Neural progenitor cell (in vitro differentiated cells): ENCODE data around the gene HACE1. TPM values are rescaled to one million over a fixed set of nuclear protein-coding genes. Genes with fewer than 3 reads are reported as not detected.
"Not testable (repeated sequence)": the region's sequence is repeated elsewhere in the genome, so short reads cannot be mapped to it uniquely, and the experiment has no call there.

Experiments used
- DNase-seq: peaks from one replicate; pipeline ENCODE4 v3.0.0-alpha.2; 2016; ENCODE audit warnings: low spot score
- H2AFZ ChIP-seq: fragments of 200-600 bp; sonication (generic); replicated peaks from 2 replicates; pipeline ENCODE4 v1.6.1; 2016; ENCODE audit warnings: antibody characterized with exemption
- H3F3A ChIP-seq: fragments of 200-600 bp; sonication (generic); 2 replicates; pipeline ENCODE4 v1.6.1; 2016; ENCODE audit warnings: antibody characterized with exemption, low read depth
- H3K27ac ChIP-seq: fragments of 200-600 bp; sonication (generic); 2 replicates; pipeline ENCODE4 v1.5.1; 2016; ENCODE audit warnings: mild to moderate bottlenecking
- H3K27me3 ChIP-seq: fragments of 200-600 bp; sonication (generic); 2 replicates; pipeline ENCODE4 v1.6.1; 2016; ENCODE audit warnings: mild to moderate bottlenecking, moderate library complexity
- H3K36me3 ChIP-seq: fragments of 200-600 bp; sonication (generic); 2 replicates; pipeline ENCODE4 v1.5.1; 2016
- H3K4me1 ChIP-seq: fragments of 200-600 bp; sonication (generic); 2 replicates; pipeline ENCODE4 v1.6.1; 2016; ENCODE audit warnings: mixed run types
- H3K4me2 ChIP-seq: fragments of 200-600 bp; sonication (generic); 2 replicates; pipeline ENCODE4 v1.6.1; 2016
- H3K4me3 ChIP-seq: fragments of 200-600 bp; sonication (generic); 2 replicates; pipeline ENCODE4 v1.5.1; 2016
- H3K79me2 ChIP-seq: fragments of 200-600 bp; sonication (generic); 2 replicates; pipeline ENCODE4 v1.6.1; 2016; ENCODE audit warnings: low read depth
- H3K9ac ChIP-seq: fragments of 200-600 bp; sonication (generic); 2 replicates; pipeline ENCODE4 v1.6.1; 2016
- H3K9me3 ChIP-seq: fragments of 200-600 bp; sonication (generic); 2 replicates; pipeline ENCODE4 v1.5.1; 2016; ENCODE audit warnings: low read depth
- H4K20me1 ChIP-seq: fragments of 200-600 bp; sonication (generic); 2 replicates; pipeline ENCODE4 v1.6.1; 2016; ENCODE audit warnings: low read depth
- H3K27ac Mint-ChIP-seq: 3 replicates; pipeline ENCODE4 v1.8.0; 2021; ENCODE audit warnings: mixed read lengths
- H3K27me3 Mint-ChIP-seq: 2 replicates; pipeline ENCODE4 v1.8.0; 2022; ENCODE audit warnings: low read depth, mild to moderate bottlenecking, inconsistent platforms, moderate library complexity, mixed read lengths; ENCODE audit not compliant: insufficient read depth
- H3K36me3 Mint-ChIP-seq: 3 replicates; pipeline ENCODE4 v1.8.0; 2021; ENCODE audit warnings: mixed read lengths
- H3K4me1 Mint-ChIP-seq: 3 replicates; pipeline ENCODE4 v1.8.0; 2021; ENCODE audit warnings: mixed read lengths
- H3K4me3 Mint-ChIP-seq: 3 replicates; pipeline ENCODE4 v1.8.0; 2021; ENCODE audit warnings: mild to moderate bottlenecking, moderate library complexity, mixed read lengths
- H3K9me3 Mint-ChIP-seq: 3 replicates; pipeline ENCODE4 v1.8.0; 2020; ENCODE audit warnings: mixed read lengths
- EZH2 ChIP-seq: fragments of 200-600 bp; sonication (generic); IDR thresholded peaks from 2 replicates; pipeline ENCODE4 v1.6.1; 2017; ENCODE audit warnings: antibody characterized with exemption, mild to moderate bottlenecking, moderate library complexity
- EZH2phosphoT487 ChIP-seq: fragments of 200-600 bp; sonication (generic); IDR thresholded peaks from 2 replicates; pipeline ENCODE4 v1.6.1; 2017; ENCODE audit warnings: antibody characterized with exemption
- total RNA-seq: library from RNA; depleted of rRNA; stranded (reverse); fragments of >200 nt; gene quantifications from 2 replicates; pipeline ENCODE4 v1.2.3, GENCODE V29; 2015; ENCODE audit warnings: low replicate concordance
- TF ChIP-seq, protein P1 (sequence below): fragments of 200-600 bp; sonication (generic); IDR thresholded peaks from 2 replicates; pipeline ENCODE4 v1.5.1; 2017; ENCODE audit warnings: antibody characterized with exemption, mild to moderate bottlenecking

HACE1 gene
- total RNA-seq, 1 donor from 2014 or later: 53.3 TPM

DNA sequence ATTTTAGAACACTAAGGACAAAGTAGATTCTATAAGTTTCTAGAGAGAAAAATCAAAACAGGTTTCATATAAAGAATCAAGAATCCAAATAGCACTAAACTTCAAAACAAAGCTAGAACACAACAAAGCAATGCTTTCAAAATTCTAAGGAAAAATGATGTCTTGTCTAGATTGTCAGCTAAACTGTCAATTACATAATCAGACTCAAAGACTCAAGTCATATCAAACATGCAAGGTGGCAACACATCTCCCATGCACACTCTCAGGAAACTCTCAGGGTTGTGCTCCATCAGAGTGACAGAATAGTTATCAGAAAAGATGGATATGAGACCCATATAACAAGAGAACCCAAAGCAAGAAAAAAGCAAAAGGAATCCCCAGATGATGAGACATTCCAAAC lies 23.9 kb downstream of the HACE1 start:
- no peak overlapping the region for H3K9ac ChIP-seq
- no peak overlapping the region for H3K4me3 Mint-ChIP-seq
- peaks cover 47% of the 10 kb centered on the region for H3K36me3 Mint-ChIP-seq
- peaks cover 11% of the 10 kb centered on the region for H3K79me2 ChIP-seq
- H3K27ac ChIP-seq: no peak overlapping the region
- no peaks in the 10 kb centered on the region for H3K36me3 ChIP-seq
- no peak overlapping the region for H3K4me2 ChIP-seq
- H3K27ac Mint-ChIP-seq: no peak overlapping the region
- H3K4me3 ChIP-seq: no peak overlapping the region
- DNase-seq: no peak
- H3K4me1 ChIP-seq: no peaks in the 10 kb centered on the region
- peaks cover 17% of the 10 kb centered on the region for H3K9me3 Mint-ChIP-seq
- no peaks in the 10 kb centered on the region for H3F3A ChIP-seq
- no peak for TF ChIP-seq EZH2phosphoT487
- TF ChIP-seq EZH2: no peak
- TF ChIP-seq, protein P1, sequence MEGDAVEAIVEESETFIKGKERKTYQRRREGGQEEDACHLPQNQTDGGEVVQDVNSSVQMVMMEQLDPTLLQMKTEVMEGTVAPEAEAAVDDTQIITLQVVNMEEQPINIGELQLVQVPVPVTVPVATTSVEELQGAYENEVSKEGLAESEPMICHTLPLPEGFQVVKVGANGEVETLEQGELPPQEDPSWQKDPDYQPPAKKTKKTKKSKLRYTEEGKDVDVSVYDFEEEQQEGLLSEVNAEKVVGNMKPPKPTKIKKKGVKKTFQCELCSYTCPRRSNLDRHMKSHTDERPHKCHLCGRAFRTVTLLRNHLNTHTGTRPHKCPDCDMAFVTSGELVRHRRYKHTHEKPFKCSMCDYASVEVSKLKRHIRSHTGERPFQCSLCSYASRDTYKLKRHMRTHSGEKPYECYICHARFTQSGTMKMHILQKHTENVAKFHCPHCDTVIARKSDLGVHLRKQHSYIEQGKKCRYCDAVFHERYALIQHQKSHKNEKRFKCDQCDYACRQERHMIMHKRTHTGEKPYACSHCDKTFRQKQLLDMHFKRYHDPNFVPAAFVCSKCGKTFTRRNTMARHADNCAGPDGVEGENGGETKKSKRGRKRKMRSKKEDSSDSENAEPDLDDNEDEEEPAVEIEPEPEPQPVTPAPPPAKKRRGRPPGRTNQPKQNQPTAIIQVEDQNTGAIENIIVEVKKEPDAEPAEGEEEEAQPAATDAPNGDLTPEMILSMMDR: no peak
- no peaks in the 10 kb centered on the region for H3K27me3 ChIP-seq
- no peaks in the 10 kb centered on the region for H3K9me3 ChIP-seq
- H2AFZ ChIP-seq: no peak overlapping the region
- H3K27me3 Mint-ChIP-seq: peaks cover 2% of the 10 kb centered on the region
- H4K20me1 ChIP-seq: no peaks in the 10 kb centered on the region
- no peaks in the 10 kb centered on the region for H3K4me1 Mint-ChIP-seq

DNA sequence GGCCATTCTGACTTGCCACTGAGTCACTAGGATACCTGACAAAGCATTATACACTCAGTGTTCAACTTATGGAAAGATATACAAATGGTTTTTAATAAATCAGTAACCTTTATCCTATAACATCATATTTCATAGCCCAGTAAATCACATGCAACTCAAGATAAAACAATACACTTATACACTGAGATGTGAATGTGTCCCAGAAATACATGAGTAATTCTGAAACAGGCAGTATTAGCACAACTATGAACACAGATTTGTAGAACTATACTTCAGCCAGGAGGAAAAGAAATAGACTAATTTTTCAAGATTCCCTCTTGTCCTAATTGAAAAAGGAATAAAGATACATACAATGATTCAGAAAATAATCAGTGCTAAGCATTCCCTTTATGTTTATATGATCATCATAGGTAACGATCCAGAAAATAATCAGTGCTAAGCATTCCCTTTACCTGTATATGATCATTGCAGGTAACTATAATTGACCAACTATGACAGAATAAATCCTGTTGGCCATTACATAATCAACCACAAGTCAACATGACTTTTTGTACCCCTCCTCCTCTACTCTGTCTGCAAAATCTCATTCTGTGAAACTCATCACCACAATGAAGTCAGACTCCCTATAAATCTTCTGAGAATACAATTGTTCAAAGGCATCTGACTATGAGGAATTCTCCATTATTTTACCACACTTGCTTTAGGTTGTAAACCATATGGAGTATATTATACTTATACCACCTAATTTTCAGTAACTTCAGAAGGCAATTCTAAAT lies 30.3 kb downstream of the HACE1 start:
- Histone ChIP-seq H3K27ac (no peak overlapping the region), H3K27me3 (no peaks in the 10 kb centered on the region), H3K79me2 (no peaks in the 10 kb centered on the region), H2AFZ (no peak overlapping the region), H3K9ac (no peak overlapping the region), H3K4me2 (no peak overlapping the region), H3F3A (no peaks in the 10 kb centered on the region), H3K4me1 (no peaks in the 10 kb centered on the region), H3K9me3 (no peaks in the 10 kb centered on the region), H3K4me3 (no peak overlapping the region), H4K20me1 (no peaks in the 10 kb centered on the region), H3K36me3 (peaks cover 8% of the 10 kb centered on the region)
- TF ChIP-seq EZH2: no peak
- TF ChIP-seq, protein P1: no peak
- TF ChIP-seq EZH2phosphoT487: no peak
- Mint-ChIP-seq H3K27ac (no peak overlapping the region), H3K27me3 (no peaks in the 10 kb centered on the region), H3K4me3 (no peak overlapping the region), H3K36me3 (peaks cover 30% of the 10 kb centered on the region), H3K9me3 (peaks cover 9% of the 10 kb centered on the region), H3K4me1 (no peaks in the 10 kb centered on the region)
- no peak for DNase-seq

DNA sequence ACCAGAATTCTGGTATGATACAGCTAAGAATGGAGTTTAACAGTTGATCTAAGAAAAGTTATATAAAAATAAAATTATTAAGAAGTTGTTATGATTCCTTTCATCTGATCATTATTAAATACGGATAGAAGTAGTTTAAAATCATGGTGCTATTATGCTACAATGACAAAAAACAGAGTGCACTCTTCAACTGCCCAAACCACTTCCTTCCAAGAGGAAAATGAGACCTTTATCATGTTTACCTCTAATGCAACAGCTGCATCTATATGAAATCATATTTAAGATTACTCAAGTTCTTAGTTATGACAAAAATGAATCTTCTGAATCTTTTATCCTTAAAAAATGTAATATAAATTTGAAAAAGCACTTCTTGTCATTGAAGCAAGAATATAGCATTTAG lies 31.2 kb downstream of the HACE1 start:
- TF ChIP-seq, protein P1: no peak
- TF ChIP-seq EZH2: no peak
- no peak for TF ChIP-seq EZH2phosphoT487
- no peak overlapping the region for H2AFZ ChIP-seq
- H3K36me3 Mint-ChIP-seq: peaks cover 36% of the 10 kb centered on the region
- H3K27ac ChIP-seq: no peak overlapping the region
- H3K27me3 ChIP-seq: no peaks in the 10 kb centered on the region
- H3K9me3 Mint-ChIP-seq: peaks cover 9% of the 10 kb centered on the region
- H3K4me2 ChIP-seq: no peak overlapping the region
- no peaks in the 10 kb centered on the region for H3K27me3 Mint-ChIP-seq
- H3K4me1 ChIP-seq: no peaks in the 10 kb centered on the region
- H4K20me1 ChIP-seq: no peaks in the 10 kb centered on the region
- no peaks in the 10 kb centered on the region for H3K79me2 ChIP-seq
- H3F3A ChIP-seq: no peaks in the 10 kb centered on the region
- H3K4me3 Mint-ChIP-seq: no peak overlapping the region
- H3K4me1 Mint-ChIP-seq: no peaks in the 10 kb centered on the region
- no peak for DNase-seq
- H3K9me3 ChIP-seq: no peaks in the 10 kb centered on the region
- no peak overlapping the region for H3K9ac ChIP-seq
- H3K4me3 ChIP-seq: no peak overlapping the region
- H3K36me3 ChIP-seq: peaks cover 8% of the 10 kb centered on the region
- H3K27ac Mint-ChIP-seq: no peak overlapping the region

DNA sequence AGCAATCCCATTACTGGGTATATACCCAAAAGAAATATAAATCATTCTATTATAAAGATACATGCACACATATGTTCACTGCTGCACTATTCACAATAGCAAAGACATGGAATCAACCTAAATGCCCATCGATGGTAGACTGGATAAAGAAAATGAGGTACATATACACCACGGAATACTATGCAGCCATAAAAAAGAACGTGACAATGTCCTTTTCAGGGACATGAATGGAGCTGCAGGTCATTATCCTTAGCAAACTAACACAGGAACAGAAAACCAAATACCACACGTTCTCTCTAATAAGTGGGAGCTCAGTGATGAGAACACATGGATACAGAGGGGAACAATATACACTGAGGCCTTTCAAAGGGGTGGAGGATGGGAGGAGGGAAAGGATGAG lies 38.9 kb downstream of the HACE1 start:
- H3K4me1 Mint-ChIP-seq, H3K27ac Mint-ChIP-seq, H3K4me2 ChIP-seq, DNase-seq, H3K9me3 ChIP-seq, H4K20me1 ChIP-seq, H3K4me1 ChIP-seq, H3K27me3 Mint-ChIP-seq, H3K9ac ChIP-seq, H3F3A ChIP-seq, H3K27me3 ChIP-seq, H3K4me3 Mint-ChIP-seq, H3K4me3 ChIP-seq, H2AFZ ChIP-seq, H3K27ac ChIP-seq: not testable (repeated sequence)
- H3K36me3 ChIP-seq: peaks cover 26% of the 10 kb centered on the region
- peaks cover 31% of the 10 kb centered on the region for H3K79me2 ChIP-seq
- Mint-ChIP-seq H3K9me3 (peaks cover 21% of the 10 kb centered on the region), H3K36me3 (peaks cover 48% of the 10 kb centered on the region)
